HG03064 (cell line): ENCODE data around the gene KATNAL2.

ENCODE experiments used
- ATAC-seq: cut with Tn5 transposase; IDR thresholded peaks from one replicate; pipeline ENCODE4 v1.9.1; 2021; ENCODE audit warnings: low read depth; ENCODE audit not compliant: unreplicated experiment

Gene KATNAL2

GRCh38 chr18:47108373-47108772, 191.0 kb downstream of the KATNAL2 start:
- no peak for ATAC-seq

GRCh38 chr18:47108998-47109405, 191.6 kb downstream of the KATNAL2 start:
- ATAC-seq: no peak

GRCh38 chr18:47109720-47110119, 192.3 kb downstream of the KATNAL2 start:
- ATAC-seq: no peak

GRCh38 chr18:47110492-47111274, 193.3 kb downstream of the KATNAL2 start:
- ATAC-seq: no peak

GRCh38 chr18:47113796-47114540, 196.6 kb downstream of the KATNAL2 start:
- no peak for ATAC-seq

GRCh38 chr18:47115205-47115604, 197.8 kb downstream of the KATNAL2 start:
- ATAC-seq: no peak

DNA sequence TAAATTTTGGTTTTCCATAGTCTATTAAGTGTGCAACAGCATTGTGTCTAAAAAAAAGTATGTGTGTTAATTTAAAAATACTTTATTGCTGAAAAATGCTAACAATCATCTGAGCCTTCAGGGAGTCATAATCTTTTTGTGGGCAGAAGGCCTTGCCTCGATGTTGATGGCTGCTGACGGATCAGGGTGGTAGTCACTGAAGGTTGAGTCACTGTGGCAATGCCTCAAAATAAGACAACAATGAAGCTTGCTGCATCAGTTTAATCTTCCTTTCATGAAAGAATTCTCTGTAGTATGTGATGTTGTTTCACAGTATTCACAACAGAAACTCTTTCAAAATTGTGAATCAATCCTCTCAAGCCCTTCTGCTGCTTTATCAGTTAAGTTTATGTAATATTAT, 201.6 kb downstream of the KATNAL2 start:
- no peak for ATAC-seq

GRCh38 chr18:47120428-47120827, 203.0 kb downstream of the KATNAL2 start:
- peak; percentile 97 for ATAC-seq

DNA sequence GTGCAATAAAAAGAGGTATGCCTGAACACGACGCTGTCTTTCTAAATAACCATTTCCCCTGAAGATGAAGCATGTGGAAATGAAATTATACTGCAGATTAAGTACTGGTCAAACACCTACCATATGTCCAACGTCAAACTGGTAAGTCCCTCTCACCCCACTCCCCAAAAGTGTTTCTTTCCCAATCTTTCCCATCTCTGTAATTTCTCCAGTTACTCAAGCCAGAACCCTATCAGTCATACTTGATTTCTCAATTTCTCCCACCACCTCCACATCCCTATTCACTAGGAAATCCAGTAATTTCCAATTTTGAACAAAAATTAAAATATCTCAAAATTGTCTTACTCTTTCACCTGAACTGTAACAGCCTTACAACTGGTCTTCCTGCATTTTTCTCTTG, 203.7 kb downstream of the KATNAL2 start:
- no peak for ATAC-seq

GRCh38 chr18:47141289-47141688, 223.9 kb downstream of the KATNAL2 start:
- ATAC-seq: no peak

- ATAC-seq: no peak
These were observed 225.8 kb downstream of the KATNAL2 start for GRCh38 chr18:47143153-47143552.

DNA sequence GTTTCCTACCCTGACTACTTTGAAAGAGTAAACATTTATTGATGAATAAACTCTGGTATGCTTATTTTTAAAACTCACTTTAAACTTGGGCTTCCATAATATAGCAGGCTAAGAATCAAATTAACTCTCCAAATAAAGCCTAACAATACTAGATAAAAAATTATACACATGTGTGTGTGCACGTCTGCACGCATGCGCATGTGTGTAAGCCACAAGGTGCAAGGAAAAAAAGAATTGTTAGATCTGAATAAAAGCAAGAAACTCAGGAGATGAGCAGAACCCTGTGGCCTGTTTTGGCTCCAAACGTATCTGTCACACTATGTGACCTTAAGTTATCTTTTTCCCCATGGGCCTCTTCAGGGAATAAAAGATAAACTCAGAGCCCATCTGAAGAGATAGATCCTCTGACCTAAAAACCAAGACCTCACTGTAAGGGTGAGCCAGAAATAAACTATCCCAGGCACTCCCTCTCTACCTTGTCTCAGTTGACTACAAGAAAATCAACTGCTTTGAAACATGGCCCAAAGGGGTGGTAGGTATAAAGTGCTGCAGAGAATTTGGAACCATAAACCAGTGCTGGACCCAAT, 226.6 kb downstream of the KATNAL2 start:
- ATAC-seq: no peak

DNA sequence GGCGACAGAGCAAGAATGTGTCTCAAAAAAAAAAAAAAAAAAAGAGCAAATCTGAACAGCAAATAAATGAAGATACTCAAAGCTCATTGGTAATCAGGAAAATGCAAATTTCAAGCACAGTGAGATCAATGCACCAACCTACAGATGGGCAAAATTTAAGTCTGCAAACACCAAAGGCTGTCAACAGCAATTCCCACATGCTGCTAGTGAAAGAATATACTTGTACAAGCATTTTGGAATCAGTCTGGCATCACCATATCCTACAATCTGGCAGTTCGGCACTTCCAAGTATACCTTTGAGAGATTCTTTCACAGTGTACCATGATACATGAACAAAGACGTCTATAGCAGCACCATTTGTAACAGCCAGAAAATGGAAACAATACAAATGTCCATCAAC, 228.8 kb downstream of the KATNAL2 start:
- no peak for ATAC-seq

DNA sequence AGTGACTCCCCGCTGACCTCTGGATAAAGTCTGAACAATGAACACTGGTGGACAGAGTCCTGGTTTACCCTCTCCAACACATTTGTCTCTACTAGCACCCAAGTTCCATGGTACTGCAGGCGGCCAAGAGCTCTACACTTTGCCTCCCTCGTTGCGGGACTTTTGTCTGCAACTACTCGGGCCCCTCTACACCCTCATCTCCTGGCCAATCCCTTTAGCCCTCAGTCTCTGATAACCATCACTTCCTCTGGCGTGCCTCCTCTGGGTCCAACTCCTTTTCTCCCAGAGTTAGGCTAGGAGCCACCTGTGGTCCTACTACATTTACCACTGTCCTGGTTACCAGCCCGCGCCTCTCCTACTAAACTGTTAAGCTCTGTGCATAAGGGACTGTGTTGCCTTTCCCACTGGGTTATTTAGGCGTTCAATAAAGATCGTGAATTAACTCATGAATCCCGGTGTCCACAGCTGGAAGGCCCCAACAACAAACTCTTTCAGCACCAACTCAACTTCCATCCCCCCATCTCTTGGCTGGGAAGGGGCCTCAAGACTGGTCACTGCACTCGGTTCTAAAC, 232.1 kb downstream of the KATNAL2 start:
- no peak for ATAC-seq

DNA sequence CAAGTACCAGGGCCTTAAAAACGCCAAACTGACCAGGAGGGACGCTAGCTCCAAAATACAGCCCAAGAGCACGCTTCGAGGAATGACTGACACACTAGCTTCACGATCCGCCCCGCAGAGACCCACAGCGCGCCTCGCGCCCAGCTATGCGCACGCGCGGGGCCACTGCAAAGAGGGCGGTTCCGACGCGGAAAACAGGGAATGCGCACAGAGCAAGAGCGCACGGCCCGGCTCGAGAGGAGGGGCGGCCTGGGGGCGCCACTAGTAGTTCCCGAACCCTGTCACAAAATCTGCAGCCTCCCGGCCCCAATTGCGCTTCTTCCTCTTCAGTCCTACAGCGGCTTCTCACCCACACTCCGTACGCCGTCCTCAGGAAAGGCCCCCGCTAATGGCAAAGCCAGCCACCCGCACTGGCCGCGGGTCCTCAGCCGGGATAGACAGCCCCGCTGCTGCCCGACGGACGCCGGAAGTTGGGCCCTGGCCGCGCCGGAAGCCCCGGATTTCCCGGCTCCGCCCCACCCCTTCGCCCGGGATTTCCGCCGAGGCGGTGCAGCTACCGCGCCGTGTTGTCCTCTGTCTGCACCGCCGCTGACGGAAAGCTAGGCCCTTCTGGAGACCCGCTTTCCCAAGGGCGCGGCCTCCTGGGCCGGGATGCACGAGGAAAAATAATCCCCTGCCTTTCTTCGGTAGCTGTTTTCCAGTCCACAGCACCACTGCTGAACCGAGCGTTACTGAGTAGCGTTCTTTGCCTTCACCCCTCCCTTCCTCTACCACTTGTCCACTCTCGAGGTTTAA, 232.8 kb downstream of the KATNAL2 start, which contains the start of gene HDHD2:
TSS of gene HDHD2 (minus strand) at position 472 of the 795 bp plus-strand sequence. CDS start 14,061 bp downstream, outside the sequence.
- ATAC-seq: peak; percentile 92

DNA sequence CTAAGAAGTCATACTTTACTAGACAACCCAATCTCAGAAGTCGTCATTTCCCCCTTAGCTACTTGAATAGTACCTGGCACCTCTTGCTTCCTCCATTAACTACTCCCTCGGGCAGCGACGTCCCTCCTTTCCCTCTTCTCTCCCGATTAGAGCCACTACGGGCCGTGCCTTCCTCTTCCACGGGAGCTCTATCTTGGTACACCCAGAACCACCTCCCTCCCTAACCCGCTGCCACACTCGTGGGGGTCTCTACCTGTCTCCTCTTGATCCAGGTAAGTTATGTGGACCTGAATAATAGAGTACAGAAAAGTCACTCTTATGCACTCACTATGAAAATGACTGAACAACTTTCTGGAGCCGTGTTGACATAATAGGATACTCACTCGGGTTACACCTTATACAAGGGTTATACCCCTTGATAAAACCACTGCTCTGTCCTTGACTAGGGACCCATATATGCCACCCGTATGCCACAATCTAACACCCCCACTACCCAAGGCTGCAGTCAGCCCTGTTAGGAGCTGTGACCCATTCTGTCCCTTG, 233.5 kb downstream of the KATNAL2 start:
- peak; percentile 34 for ATAC-seq

DNA sequence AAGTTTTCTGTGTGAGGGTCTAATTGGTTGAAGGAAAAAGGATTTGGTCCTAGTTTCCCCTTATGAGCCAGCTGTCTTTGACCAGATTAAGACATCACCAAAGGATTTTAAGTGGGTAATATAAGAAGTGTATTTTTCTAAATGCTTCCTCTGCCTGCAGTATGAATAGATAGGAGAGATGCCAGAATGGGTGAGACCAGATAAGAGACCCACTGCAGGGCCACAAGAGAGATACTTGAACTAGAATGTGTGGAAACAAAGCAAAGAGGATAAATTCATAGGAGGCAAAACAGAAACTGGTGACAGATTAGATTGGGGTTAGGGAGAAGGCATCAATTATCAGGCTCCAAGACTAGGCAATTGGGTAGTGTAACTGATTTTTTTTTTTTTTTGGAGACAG, 234.0 kb downstream of the KATNAL2 start:
- ATAC-seq: no peak
